T-helper 1 cell treated with Interleukin-12 subunit alpha and Interleukin-12 subunit beta and Interleukin-4 antibody, amounts not matched to agents 30 ng/mL and 1 ng/mL, for 36 hours (primary cell): Measurements from ENCODE around the gene GRIA1. TPM values are rescaled to one million over a fixed set of nuclear protein-coding genes. Genes with fewer than 3 reads are reported as not detected.

Experiments used
- intact Hi-C: fragments of 100-400 bp; cut with micrococcal nuclease; formaldehyde crosslinking; loops from one replicate; pipeline ENCODE4 v1.15.1; 2024
- total RNA-seq: library from RNA; stranded (reverse); gene quantifications from 2 replicates; pipeline ENCODE4 v1.2.3, GENCODE V29; 2022

Gene GRIA1
- total RNA-seq, 1 donor from 2014 or later, result not detected

DNA sequence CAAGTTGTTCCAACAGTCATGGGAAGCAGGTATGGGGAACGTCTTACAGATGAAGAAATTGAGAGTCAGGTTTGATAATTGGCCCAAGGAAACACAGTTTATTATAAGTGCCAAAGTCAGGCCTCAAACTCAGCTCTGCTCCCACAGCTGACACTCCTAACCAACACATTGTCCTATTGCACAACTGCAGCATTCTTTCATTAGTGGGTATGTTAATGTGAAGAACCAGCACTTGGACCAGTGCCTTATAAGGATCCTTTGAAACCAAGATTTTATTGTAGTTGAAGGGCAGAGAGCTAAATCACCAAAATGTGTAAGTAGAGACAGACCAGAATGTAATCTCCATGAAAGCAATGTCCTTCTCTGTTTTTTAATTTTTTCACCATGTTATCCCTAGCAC is 56.1 kb downstream of the GRIA1 start:
- intact Hi-C loops, result no loop called here

DNA sequence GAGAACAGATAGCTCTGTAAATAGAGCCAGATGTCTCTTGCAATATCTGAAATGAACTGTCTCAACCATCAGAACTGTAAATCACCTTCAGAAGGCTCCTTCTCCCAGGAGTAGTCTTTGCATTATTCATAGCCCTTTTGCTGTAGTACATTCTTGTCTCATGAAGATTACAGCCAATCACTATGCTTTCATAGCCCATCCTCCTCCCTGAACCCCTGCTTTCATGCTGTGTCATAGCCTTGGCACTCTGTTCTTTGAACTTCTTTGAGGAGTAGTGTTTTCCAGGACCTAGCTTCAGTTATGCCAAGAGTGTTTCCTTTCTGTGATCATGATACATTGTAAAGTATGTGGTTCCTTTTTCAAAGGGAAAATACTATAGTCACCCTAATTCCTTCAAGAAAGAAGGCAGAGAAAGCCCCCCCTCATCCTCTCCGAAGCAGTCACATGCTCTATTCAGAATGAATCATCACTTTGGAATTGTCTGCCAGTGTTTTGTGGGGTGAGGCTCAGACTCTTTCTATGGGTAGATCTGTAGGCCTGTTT is 61.1 kb downstream of the GRIA1 start:
- intact Hi-C loops, result no loop called here

- intact Hi-C loops, result no loop called here
These were observed 62.4 kb downstream of the GRIA1 start for GRCh38 chr5:153552886-153553285.

DNA sequence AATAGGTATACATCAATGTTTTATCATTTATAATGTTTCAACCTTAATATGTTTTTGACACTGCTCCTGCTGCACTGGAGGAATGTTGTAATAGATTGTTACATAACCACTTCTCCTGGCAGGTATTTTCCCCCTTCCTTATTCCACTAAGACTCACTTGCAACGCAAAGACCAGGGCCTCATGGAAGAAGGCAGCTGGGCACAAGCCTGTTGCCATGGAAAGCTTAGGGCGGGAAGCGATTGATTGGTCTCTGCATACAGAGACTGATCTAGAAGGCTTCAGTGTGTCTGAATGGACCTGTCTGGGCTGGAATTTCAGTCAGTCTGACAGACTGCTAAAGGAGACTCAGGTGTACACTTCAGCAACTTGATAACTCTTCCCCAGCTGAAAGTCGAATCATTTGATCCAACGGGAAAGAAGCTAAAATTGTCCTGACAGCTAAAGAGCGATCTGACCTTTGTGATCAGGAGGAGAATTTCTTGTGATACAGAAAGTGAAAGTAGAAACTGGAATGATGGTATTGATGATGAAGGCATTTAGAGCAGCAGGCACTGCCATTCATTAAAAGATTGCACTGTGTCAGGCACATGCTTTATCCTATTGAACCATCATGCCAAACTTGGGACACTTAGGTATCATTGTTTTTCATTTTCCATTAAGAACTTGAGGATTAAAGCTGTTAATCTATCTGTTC is 65.1 kb downstream of the GRIA1 start:
- intact Hi-C loops, result no loop called here

- intact Hi-C loops, result no loop called here
These were observed 68.5 kb downstream of the GRIA1 start for GRCh38 chr5:153558957-153559356.

- intact Hi-C loops, result no loop called here
These were observed 69.5 kb downstream of the GRIA1 start for GRCh38 chr5:153559926-153560325.

- intact Hi-C loops, result no loop called here
These were observed 71.7 kb downstream of the GRIA1 start for GRCh38 chr5:153562189-153562588.

GRCh38 chr5:153565822-153566221 is 75.4 kb downstream of the GRIA1 start:
- intact Hi-C loops, result no loop called here

DNA sequence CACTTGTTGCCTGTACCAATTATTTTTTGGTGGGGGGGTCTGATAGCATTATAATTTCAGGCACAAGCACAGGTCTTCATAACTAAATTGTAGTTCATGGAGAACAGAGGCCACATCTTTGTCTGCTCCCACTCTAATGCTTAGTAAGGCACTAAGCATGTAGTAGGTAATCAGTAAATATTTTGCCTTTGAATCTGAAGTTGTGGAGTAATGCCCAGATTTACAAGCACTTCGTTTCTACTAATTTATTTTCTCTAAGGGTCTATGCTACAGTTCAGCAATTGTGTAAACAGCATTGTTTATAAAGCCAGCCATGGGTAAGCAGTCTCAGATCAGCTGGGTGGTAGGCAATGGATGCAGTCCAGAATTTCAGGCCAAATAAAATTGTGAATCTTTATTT is 78.6 kb downstream of the GRIA1 start:
- intact Hi-C loops, result no loop called here

GRCh38 chr5:153571162-153571561 is 80.7 kb downstream of the GRIA1 start:
- intact Hi-C loops, result no loop called here

DNA sequence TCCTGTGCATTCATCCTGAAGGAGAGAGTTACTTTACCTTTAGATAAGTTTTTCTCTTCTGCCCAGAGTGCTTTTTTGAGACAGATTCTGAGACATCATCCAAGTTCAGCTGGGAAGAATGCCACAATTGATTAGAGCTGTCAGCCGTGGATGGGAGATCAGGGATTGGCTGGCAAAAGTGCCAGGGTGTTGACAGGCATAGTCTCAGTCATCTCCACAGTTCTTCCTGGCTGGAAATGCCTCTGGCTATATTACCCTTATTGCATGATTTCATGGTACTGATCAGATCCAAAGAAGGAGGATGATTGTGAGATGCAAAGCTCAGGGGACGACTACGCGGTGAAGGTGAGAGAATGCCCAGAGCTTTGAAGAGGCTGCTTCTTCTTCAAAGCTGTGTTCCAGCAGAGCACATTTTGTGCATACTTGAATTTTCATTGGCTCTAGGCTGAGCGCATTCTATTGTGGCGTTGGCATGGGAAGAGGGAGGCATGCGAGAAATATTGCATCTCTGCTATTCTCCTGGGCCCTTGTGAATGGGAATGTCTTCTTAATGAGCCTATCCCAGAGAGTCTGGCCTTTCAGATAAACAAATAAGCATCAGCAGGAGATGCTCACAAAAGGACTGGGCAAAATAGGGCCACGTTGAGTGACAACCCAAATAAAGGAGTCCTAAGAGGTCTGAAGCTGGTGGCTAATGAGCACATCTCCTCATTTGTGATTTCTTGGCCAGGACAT is 82.1 kb downstream of the GRIA1 start:
- intact Hi-C loops, result no loop called here

DNA sequence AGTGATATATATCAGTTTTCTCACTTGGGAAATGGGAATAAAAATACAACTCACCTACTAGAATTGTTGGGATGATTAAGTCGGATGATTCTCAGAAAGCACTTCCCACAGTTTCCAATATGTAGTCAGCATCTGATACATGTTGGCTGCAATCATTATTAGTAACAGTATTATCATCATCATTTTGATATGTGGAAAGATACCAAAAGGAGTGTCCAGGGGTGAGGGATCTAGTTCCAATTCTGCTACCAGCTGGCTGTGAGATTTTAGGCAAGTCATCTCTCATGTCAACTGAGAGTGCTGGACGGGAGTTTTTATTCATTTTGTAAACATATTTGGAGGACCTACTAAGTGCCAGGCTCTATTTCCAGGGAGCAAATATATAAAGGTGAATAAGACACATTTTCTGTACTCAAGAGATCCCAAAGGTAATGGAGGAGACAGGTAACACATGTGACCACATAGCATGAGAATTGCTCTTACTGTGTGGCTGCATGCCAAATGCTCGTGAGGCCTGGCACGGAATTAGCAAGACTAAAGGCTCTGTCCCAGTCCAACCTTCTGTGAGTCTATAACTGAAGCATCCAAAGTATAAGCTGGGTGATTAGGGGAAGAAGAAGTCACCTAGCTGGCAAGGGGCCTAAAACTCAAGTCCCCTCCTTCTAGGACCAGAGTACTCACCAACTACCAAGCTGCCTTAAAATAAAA is 83.0 kb downstream of the GRIA1 start:
- intact Hi-C loops, result no loop called here

GRCh38 chr5:153584126-153584959 is 93.9 kb downstream of the GRIA1 start:
- intact Hi-C loops, result no loop called here

GRCh38 chr5:153584960-153585359 is 94.5 kb downstream of the GRIA1 start:
- intact Hi-C loops, result no loop called here

- intact Hi-C loops, result no loop called here
These were observed 95.3 kb downstream of the GRIA1 start for GRCh38 chr5:153585622-153586277.

GRCh38 chr5:153592081-153592480 is 101.6 kb downstream of the GRIA1 start:
- intact Hi-C loops, result no loop called here

- intact Hi-C loops, result no loop called here
These were observed 104.3 kb downstream of the GRIA1 start for GRCh38 chr5:153594785-153595184.

GRCh38 chr5:153598099-153598498 is 107.6 kb downstream of the GRIA1 start:
- intact Hi-C loops, result no loop called here

DNA sequence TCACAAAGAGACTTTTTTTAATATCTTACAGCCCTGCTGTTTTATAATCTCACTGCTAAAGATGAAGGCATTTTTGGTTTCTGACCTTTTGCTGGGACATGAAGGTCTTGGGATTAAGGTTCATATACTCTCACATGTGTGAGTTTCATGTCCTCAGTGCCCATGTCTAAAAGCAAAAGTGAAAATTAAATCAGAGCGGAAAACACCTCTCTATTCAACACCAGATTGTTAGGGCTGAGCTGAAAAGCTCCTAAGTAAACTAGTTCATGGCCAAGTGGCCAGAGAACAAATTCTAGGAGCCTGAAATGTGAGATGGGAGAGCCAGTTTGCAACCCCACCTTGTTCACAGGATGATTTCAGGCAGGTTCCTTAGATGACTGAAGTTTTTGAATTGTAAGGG is 110.9 kb downstream of the GRIA1 start:
- intact Hi-C loops, result no loop called here

DNA sequence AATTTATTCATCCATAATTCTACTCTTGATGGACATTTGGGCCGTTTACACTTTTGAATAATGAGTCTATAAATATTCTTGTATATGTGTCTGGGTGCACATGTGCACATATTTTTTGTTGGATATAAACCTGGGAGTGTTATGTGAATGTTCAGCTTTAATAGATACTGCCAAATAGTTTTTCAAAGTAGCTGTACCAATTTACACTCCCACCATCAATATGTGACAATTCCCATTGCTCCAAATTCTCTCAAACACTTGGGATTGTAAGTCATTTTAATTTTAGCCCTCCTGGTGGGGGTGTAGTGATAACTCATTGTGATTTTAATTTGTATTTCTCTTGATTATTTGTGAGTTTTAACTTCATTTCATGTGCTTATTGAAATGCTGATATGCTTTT is 114.9 kb downstream of the GRIA1 start:
- intact Hi-C loops, result no loop called here

- intact Hi-C loops, result no loop called here
These were observed 119.5 kb downstream of the GRIA1 start for GRCh38 chr5:153610009-153610408.
